Measurements from ENCODE around the gene MACROD2. TPM values are rescaled to one million over a fixed set of nuclear protein-coding genes. Genes with fewer than 3 reads are reported as not detected.

Gene MACROD2
- total RNA-seq, 1 experiment from 2014 or later, result 3.1 TPM

GRCh38 chr20:14432597-14432996, 437.3 kb downstream of the MACROD2 start:
- TF ChIP-seq, protein P1, sequence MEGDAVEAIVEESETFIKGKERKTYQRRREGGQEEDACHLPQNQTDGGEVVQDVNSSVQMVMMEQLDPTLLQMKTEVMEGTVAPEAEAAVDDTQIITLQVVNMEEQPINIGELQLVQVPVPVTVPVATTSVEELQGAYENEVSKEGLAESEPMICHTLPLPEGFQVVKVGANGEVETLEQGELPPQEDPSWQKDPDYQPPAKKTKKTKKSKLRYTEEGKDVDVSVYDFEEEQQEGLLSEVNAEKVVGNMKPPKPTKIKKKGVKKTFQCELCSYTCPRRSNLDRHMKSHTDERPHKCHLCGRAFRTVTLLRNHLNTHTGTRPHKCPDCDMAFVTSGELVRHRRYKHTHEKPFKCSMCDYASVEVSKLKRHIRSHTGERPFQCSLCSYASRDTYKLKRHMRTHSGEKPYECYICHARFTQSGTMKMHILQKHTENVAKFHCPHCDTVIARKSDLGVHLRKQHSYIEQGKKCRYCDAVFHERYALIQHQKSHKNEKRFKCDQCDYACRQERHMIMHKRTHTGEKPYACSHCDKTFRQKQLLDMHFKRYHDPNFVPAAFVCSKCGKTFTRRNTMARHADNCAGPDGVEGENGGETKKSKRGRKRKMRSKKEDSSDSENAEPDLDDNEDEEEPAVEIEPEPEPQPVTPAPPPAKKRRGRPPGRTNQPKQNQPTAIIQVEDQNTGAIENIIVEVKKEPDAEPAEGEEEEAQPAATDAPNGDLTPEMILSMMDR (IDR thresholded peaks at IDR 0.05; ENCODE audit: unreplicated experiment), result no peak
- CTCF ChIA-PET, result interaction anchor here (0.6 kb wide), 1 partner anchor 35 kb away, joined by 4 read pairs; no protein-coding TSS in a partner anchor
- Mint-ChIP-seq H3K27ac (ENCODE audit: low read depth, unreplicated experiment) (no peak overlapping the region), H3K27me3 (ENCODE audit: insufficient read depth, unreplicated experiment) (no peaks in the 10 kb centered on the region), H3K4me3 (ENCODE audit: unreplicated experiment) (no peak overlapping the region), H3K4me1 (ENCODE audit: insufficient read depth, unreplicated experiment) (peaks cover 14% of the 10 kb centered on the region), H3K36me3 (ENCODE audit: insufficient read depth, unreplicated experiment) (no peaks in the 10 kb centered on the region), H3K9me3 (ENCODE audit: unreplicated experiment) (no peaks in the 10 kb centered on the region)
- DNase-seq (ENCODE audit: unreplicated experiment), result no peak
- BruUV-seq (replicated peaks), result no TSS peak
- POLR2A ChIA-PET, result interaction anchor here (0.7 to 0.9 kb wide), 2 partner anchors 9 to 95 kb away, joined by 3 read pairs; no protein-coding TSS in a partner anchor
- intact Hi-C loops (cut with micrococcal nuclease), result loop anchor here (10.0 kb wide), 1 partner anchor 182 kb away; no protein-coding TSS in a partner anchor

DNA sequence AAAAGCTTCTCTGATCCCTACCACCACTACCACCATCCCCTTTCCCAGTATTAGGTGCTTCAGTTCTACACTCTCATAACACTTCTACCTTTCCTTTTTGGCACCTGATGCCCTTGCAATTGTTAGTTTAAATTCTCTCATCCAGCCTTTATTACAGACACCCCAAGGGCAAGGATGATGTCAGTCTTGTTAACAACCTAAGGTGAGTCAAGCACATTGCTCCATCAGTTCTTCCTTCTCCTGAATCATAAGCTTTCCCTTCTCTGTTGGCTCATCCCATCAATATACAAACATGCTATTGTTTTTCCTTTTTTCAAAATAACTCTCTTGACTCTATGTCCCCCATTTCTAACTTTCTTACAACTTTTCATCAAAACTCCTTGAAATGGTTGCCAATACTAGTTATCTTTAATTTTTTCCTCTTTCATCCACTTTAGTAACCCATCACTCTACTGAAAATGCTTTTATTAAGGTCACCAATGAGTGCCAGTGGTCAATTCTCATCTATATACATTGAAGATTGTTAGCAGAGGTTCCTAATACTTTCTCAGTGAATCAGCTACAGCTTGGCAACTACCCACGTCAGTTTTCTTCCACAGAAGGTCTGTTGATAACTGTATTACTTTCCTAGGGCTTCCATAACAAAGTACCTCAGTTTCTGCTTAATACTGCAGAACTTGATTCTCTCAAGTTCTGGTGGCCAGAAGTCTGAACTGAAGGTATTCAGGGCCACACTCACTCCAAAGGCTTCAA, 439.2 kb downstream of the MACROD2 start:
- CTCF ChIA-PET, result interaction anchor here (0.7 kb wide), 1 partner anchor 96 kb away, joined by 3 read pairs; no protein-coding TSS in a partner anchor
- H3K4me1 Mint-ChIP-seq (ENCODE audit: insufficient read depth, unreplicated experiment), result peaks cover 14% of the 10 kb centered on the region

DNA sequence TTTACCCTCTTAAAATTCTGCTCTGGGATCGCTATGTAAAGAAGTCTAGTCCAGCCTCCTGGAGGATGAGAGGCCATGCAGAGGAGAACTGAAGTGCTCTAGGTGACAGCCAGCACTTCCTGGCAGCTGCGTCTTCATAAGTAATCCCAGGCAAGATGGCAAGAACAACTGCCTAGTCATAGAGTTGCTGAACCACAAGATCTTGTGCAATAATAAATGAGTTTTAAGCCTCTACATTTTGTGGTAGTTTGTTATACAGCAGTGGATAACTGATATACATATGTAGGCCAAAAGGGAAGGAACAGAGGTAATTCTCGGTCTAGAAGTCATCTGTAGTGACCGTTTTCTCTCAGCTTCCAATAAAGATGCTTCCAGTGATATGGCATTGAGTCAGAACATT, 445.9 kb downstream of the MACROD2 start:
- H3K4me3 Mint-ChIP-seq (ENCODE audit: unreplicated experiment), result no peak overlapping the region
- BruUV-seq (replicated peaks), result no TSS peak
- TF ChIP-seq, protein P1 (IDR thresholded peaks at IDR 0.05; ENCODE audit: unreplicated experiment), result no peak
- peak; percentile 61 for DNase-seq (ENCODE audit: unreplicated experiment)
- POLR2A ChIA-PET, result interaction anchor here (0.7 to 0.8 kb wide), 3 partner anchors 56 to 620 kb away, joined by 3 read pairs; no protein-coding TSS in a partner anchor
- intact Hi-C loops (cut with micrococcal nuclease), result no loop called here
- no peaks in the 10 kb centered on the region for H3K27me3 Mint-ChIP-seq (ENCODE audit: insufficient read depth, unreplicated experiment)
- no peak overlapping the region for H3K27ac Mint-ChIP-seq (ENCODE audit: low read depth, unreplicated experiment)
- no peaks in the 10 kb centered on the region for H3K36me3 Mint-ChIP-seq (ENCODE audit: insufficient read depth, unreplicated experiment)
- CTCF ChIA-PET, result interaction anchor here (1.2 kb wide), 1 partner anchor 35 kb away, joined by 3 read pairs; no protein-coding TSS in a partner anchor
- peaks cover 22% of the 10 kb centered on the region for H3K4me1 Mint-ChIP-seq (ENCODE audit: insufficient read depth, unreplicated experiment)
- peaks cover 10% of the 10 kb centered on the region for H3K9me3 Mint-ChIP-seq (ENCODE audit: unreplicated experiment)

More for the DNA sequence above, 439.2 kb downstream of the MACROD2 start:
- no TSS peak for BruUV-seq (replicated peaks)
- DNase-seq (ENCODE audit: unreplicated experiment), result peak; percentile 96
- Mint-ChIP-seq H3K4me3 (ENCODE audit: unreplicated experiment) (no peak overlapping the region), H3K9me3 (ENCODE audit: unreplicated experiment) (peaks cover 10% of the 10 kb centered on the region), H3K36me3 (ENCODE audit: insufficient read depth, unreplicated experiment) (no peaks in the 10 kb centered on the region), H3K27me3 (ENCODE audit: insufficient read depth, unreplicated experiment) (no peaks in the 10 kb centered on the region), H3K27ac (ENCODE audit: low read depth, unreplicated experiment) (peak overlapping the region; percentile 3)
- TF ChIP-seq, protein P1 (IDR thresholded peaks at IDR 0.05; ENCODE audit: unreplicated experiment), result no peak
- intact Hi-C loops (cut with micrococcal nuclease), result loop anchor here (10.0 kb wide), 1 partner anchor 180 kb away; no protein-coding TSS in a partner anchor
- POLR2A ChIA-PET, result interaction anchor here (0.6 to 1.6 kb wide), 13 partner anchors 10 to 628 kb away, joined by 3 to 5 read pairs (median 3); no protein-coding TSS in a partner anchor

GRCh38 chr20:14444106-14444505, 448.8 kb downstream of the MACROD2 start:
- Mint-ChIP-seq H3K4me1 (ENCODE audit: insufficient read depth, unreplicated experiment) (peaks cover 22% of the 10 kb centered on the region), H3K27me3 (ENCODE audit: insufficient read depth, unreplicated experiment) (no peaks in the 10 kb centered on the region), H3K9me3 (ENCODE audit: unreplicated experiment) (no peaks in the 10 kb centered on the region), H3K4me3 (ENCODE audit: unreplicated experiment) (no peak overlapping the region), H3K27ac (ENCODE audit: low read depth, unreplicated experiment) (no peak overlapping the region), H3K36me3 (ENCODE audit: insufficient read depth, unreplicated experiment) (no peaks in the 10 kb centered on the region)
- ChIA-PET POLR2A (interaction anchor here (1.0 kb wide), 1 partner anchor 44 kb away, joined by 3 read pairs; no protein-coding TSS in a partner anchor), CTCF (interaction anchor here (0.6 kb wide), 1 partner anchor 16 kb away, joined by 3 read pairs; no protein-coding TSS in a partner anchor)
- BruUV-seq (replicated peaks), result no TSS peak
- DNase-seq (ENCODE audit: unreplicated experiment), result peak; percentile 60
- TF ChIP-seq, protein P1 (IDR thresholded peaks at IDR 0.05; ENCODE audit: unreplicated experiment), result no peak
- intact Hi-C loops (cut with micrococcal nuclease), result no loop called here

Data from MCF 10A (cell line).